Measurements from ENCODE around the gene KRTAP3-3. TPM values are rescaled to one million over a fixed set of nuclear protein-coding genes. Genes with fewer than 3 reads are reported as not detected.

The KRTAP3-3 gene
- total RNA-seq, 4 donors from 2014 or later = not detected

DNA sequence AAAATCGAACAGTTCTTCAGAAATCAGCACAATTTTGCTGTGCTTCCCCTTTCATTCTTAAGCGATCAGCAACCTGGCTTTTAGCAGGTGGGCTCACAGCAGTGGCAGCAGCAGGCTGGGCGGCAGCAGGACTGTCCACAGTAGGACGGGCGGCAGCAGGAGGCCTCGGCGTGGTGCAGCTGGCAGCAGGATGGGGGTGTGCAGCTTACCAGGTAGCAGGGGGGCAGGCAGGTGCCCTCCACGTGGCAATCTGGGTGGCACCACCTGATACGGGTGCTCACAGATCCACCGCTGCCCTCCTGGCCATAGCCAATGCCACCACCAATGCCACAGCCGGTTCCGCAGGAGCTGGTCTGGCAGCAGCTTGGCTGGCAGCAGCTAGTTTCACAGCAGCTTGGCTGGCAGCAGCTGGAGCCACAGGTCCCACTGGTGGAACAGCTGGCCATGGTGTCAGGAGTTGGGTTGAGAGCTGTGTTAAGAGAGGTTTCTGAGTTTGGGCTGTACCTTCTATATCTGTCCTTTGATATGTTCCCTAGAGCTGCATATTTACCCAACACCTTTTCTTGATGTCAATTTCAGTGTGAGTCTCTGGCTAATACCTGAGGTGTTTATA, 35.8 kb upstream of the KRTAP3-3 start, which contains the start of gene KRTAP1-4:
TSS of gene KRTAP1-4 (minus strand) at position 563 of the 613 bp plus-strand sequence. CDS start at position 446, 117 bp downstream.
- Histone ChIP-seq H3K4me1 (no peaks in the 10 kb centered on the region), H3K4me3 (no peak within 1 kb of the TSS), H3K27ac (no peak within 1 kb of the TSS), H3K36me3 (no peaks in the 10 kb centered on the region), H3K9me3 (no peaks in the 10 kb centered on the region), H3K27me3 (peaks cover 27% of the 10 kb centered on the region)
- WGBS, 2 donors (ENCODE audit: low coverage in 1 of 2) = 57 to 63% methylated on average over 1 to 2 of the region's 12 CpGs
- TF ChIP-seq EP300 (IDR thresholded peaks at IDR 0.05) (no peak), POLR2AphosphoS5 (IDR thresholded peaks at IDR 0.05) (no peak), POLR2A (IDR thresholded peaks at IDR 0.05) (no peak)
- TF ChIP-seq, protein P1, sequence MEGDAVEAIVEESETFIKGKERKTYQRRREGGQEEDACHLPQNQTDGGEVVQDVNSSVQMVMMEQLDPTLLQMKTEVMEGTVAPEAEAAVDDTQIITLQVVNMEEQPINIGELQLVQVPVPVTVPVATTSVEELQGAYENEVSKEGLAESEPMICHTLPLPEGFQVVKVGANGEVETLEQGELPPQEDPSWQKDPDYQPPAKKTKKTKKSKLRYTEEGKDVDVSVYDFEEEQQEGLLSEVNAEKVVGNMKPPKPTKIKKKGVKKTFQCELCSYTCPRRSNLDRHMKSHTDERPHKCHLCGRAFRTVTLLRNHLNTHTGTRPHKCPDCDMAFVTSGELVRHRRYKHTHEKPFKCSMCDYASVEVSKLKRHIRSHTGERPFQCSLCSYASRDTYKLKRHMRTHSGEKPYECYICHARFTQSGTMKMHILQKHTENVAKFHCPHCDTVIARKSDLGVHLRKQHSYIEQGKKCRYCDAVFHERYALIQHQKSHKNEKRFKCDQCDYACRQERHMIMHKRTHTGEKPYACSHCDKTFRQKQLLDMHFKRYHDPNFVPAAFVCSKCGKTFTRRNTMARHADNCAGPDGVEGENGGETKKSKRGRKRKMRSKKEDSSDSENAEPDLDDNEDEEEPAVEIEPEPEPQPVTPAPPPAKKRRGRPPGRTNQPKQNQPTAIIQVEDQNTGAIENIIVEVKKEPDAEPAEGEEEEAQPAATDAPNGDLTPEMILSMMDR (IDR thresholded peaks at IDR 0.05) = no peak
- no peak for ATAC-seq

DNA sequence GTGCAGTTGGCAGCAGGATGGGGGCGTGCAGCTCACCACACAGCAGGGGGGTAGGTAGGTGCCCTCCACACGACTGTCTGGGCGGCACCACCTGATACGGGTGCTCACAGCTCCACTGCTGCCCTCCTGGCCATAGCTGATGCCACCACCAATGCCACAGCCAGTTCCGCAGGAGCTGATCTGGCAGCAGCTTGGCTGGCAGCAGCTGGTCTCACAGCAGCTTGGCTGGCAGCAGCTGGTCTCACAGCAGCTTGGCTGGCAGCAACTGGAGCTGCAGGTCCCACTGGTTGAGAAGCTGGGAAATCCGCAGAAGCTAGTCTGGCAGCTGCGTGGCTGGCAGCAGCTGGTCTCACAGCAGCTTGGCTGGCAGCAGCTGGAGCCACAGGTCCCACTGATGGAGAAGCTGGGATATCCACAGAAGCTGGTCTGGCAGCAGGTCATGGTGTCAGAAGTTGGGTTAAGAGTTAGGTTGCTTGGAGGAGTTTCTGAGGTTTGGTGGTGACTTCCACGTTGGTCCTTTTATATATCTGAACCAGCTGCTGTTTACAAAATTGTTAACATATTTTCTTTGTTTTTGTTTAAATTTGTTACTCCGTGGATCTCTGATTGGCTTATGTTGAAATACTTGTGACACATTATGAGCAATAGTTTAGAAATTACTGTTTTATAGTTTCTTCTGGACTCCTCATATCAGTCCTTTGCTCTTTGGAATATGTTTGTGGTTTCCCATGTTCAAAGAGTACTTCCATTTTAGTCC, 32.9 kb upstream of the KRTAP3-3 start, which contains the start of gene KRTAP1-5:
TSS of gene KRTAP1-5 (minus strand) at position 494 of the 757 bp plus-strand sequence. CDS start at position 441, 53 bp downstream.
- ATAC-seq = no peak
- 41 to 45% methylated on average over 2 of the region's 9 CpGs for WGBS, 2 donors (ENCODE audit: low coverage in 1 of 2)
- TF ChIP-seq POLR2A (IDR thresholded peaks at IDR 0.05) (no peak), POLR2AphosphoS5 (IDR thresholded peaks at IDR 0.05) (no peak), EP300 (IDR thresholded peaks at IDR 0.05) (no peak)
- TF ChIP-seq, protein P1 (IDR thresholded peaks at IDR 0.05) = no peak
- H3K27me3 ChIP-seq = peaks cover 27% of the 10 kb centered on the region
- no peak within 1 kb of the TSS for H3K4me3 ChIP-seq
- no peaks in the 10 kb centered on the region for H3K36me3 ChIP-seq
- no peak within 1 kb of the TSS for H3K27ac ChIP-seq
- H3K4me1 ChIP-seq = no peaks in the 10 kb centered on the region
- no peaks in the 10 kb centered on the region for H3K9me3 ChIP-seq

DNA sequence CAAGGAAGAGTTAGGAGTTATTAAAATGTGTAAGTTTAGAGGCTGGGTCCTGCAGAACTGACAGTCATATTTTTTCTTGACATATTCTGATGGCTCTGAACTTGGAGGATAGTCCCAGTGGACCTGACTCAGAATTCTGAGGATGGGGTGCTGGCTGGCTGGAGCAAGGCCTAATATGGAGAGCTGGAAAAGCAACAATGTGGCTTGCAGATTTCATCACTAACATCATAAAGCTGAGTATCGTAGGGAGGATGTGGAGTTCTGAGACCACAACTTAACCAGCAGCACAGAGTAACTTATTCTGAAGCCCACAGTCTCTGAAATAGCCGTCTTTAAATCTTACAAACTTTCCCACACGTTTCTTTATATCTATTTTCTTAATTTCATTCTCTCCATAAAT, 30.7 kb upstream of the KRTAP3-3 start:
- H3K9me3 ChIP-seq = peaks cover 0 to 4% (median 0%) of the 10 kb centered on the region in 3 donors
- no peak for ATAC-seq
- 74 to 97% methylated on average over 3 of the region's 3 CpGs for WGBS, 2 donors (ENCODE audit: low coverage in 1 of 2)
- no peak overlapping the region for H3K4me3 ChIP-seq
- H3K4me1 ChIP-seq = no peaks in the 10 kb centered on the region
- no peak overlapping the region for H3K27ac ChIP-seq
- H3K36me3 ChIP-seq = no peaks in the 10 kb centered on the region
- TF ChIP-seq EP300 (IDR thresholded peaks at IDR 0.05) (no peak), POLR2A (IDR thresholded peaks at IDR 0.05) (no peak), POLR2AphosphoS5 (IDR thresholded peaks at IDR 0.05) (no peak)
- TF ChIP-seq, protein P1 (IDR thresholded peaks at IDR 0.05) = no peak
- peaks cover 22% of the 10 kb centered on the region for H3K27me3 ChIP-seq

DNA sequence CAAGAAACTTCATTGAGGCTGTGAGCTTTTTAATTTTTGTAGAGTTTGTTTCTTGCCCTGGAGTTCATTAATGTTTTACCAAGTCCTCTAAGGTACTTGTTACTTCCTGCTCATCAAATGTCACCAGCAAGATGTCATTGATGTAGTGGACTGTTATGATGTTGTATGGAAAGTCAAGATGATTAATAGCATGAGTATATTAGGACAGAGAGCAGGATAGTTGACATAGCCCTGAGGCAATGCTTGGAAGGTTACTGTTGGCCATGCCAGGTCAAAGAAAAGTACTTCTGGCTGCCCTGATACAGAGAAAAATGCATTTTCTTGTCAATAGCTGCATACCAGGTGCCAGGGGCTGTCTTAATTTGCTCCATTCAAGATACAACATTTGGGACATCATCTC, 26.4 kb upstream of the KRTAP3-3 start:
- no peak for TF ChIP-seq POLR2AphosphoS5 (IDR thresholded peaks at IDR 0.05)
- TF ChIP-seq EP300 (IDR thresholded peaks at IDR 0.05) = no peak
- no peak for TF ChIP-seq POLR2A (IDR thresholded peaks at IDR 0.05)
- TF ChIP-seq, protein P1 (IDR thresholded peaks at IDR 0.05) = no peak
- no peaks in the 10 kb centered on the region for H3K36me3 ChIP-seq

More for the DNA sequence above, 26.4 kb upstream of the KRTAP3-3 start:
- no peak overlapping the region for H3K27ac ChIP-seq
- no peak overlapping the region for H3K4me3 ChIP-seq
- H3K4me1 ChIP-seq = no peaks in the 10 kb centered on the region
- peaks cover 4% of the 10 kb centered on the region for H3K27me3 ChIP-seq
- ATAC-seq = no peak
- H3K9me3 ChIP-seq = peaks cover 0 to 4% (median 0%) of the 10 kb centered on the region in 3 donors
